ENCODE results near the gene KCTD20. TPM values are rescaled to one million over a fixed set of nuclear protein-coding genes. Genes with fewer than 3 reads are reported as not detected.

The KCTD20 gene
- total and polyA plus RNA-seq, 4 donors: 9.5 to 48.5 (median 32.2) TPM

DNA sequence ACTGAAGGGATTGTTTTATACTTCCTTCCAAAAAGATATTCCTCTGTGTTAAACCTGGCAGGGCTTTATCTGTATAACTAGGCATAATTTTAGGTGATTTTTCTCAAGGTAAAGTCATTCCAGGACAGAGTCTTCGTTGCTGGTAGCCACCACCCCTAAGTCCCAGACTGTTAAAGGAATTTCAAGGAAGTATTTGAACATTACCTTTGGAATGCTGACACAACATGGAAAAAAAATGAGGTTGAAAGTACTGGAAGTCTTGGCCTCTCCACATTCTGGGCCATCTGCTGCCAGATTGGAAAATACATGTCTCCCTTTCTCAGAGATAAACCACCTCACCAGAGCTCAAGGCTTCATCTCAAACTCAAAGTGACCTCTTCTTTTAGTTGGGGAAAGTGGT is 28.3 kb upstream of the KCTD20 start:
- H3K36me3 ChIP-seq (ENCODE audit: control insufficient read depth in 4 of 4, insufficient read depth in 3 of 4, low read depth in 1 of 4, low read length in 3 of 4): no peaks in the 10 kb centered on the region
- TF ChIP-seq, protein P1, sequence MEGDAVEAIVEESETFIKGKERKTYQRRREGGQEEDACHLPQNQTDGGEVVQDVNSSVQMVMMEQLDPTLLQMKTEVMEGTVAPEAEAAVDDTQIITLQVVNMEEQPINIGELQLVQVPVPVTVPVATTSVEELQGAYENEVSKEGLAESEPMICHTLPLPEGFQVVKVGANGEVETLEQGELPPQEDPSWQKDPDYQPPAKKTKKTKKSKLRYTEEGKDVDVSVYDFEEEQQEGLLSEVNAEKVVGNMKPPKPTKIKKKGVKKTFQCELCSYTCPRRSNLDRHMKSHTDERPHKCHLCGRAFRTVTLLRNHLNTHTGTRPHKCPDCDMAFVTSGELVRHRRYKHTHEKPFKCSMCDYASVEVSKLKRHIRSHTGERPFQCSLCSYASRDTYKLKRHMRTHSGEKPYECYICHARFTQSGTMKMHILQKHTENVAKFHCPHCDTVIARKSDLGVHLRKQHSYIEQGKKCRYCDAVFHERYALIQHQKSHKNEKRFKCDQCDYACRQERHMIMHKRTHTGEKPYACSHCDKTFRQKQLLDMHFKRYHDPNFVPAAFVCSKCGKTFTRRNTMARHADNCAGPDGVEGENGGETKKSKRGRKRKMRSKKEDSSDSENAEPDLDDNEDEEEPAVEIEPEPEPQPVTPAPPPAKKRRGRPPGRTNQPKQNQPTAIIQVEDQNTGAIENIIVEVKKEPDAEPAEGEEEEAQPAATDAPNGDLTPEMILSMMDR (IDR thresholded peaks at IDR 0.05; ENCODE audit: low read depth, low read length, missing input control): no peak
- TF ChIP-seq FOXA1 (IDR thresholded peaks at IDR 0.05): no peak
- TF ChIP-seq FOXA2 (IDR thresholded peaks at IDR 0.05): no peak
- no peak for DNase-seq (ENCODE audit: low spot score)

DNA sequence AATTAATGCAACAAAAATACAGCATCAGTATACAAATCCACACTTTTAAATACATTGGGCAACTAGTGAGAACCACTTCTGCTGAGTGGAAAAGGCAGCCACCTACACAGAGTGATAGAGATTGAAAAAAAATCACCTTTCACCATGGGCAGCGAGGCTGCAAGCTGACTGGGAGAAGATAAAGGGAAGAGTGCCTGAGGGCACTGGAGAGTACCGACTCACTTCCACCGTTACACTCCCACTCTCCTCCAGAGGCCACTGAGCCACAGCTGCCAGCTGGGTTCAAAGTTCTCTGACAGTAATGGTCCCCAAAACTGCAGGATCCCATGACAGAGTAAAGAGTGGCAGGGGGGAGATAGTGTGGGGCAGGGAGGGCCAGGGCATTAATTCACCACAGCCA is 24.2 kb upstream of the KCTD20 start:
- H3K27ac ChIP-seq (ENCODE audit: low read depth in 1 of 2, low read length in 2 of 2): no peak overlapping the region
- H3K36me3 ChIP-seq (ENCODE audit: control insufficient read depth in 4 of 4, insufficient read depth in 3 of 4, low read depth in 1 of 4, low read length in 3 of 4): no peaks in the 10 kb centered on the region
- 96% methylated on average over 3 of the region's 3 CpGs for WGBS
- TF ChIP-seq RXRA (IDR thresholded peaks at IDR 0.05): no peak
- TF ChIP-seq, protein P2, sequence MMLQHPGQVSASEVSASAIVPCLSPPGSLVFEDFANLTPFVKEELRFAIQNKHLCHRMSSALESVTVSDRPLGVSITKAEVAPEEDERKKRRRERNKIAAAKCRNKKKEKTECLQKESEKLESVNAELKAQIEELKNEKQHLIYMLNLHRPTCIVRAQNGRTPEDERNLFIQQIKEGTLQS (IDR thresholded peaks at IDR 0.05): no peak
- no peak for TF ChIP-seq JUND (IDR thresholded peaks at IDR 0.05)
- TF ChIP-seq FOXA1 (IDR thresholded peaks at IDR 0.05): no peak
- TF ChIP-seq, protein P3, sequence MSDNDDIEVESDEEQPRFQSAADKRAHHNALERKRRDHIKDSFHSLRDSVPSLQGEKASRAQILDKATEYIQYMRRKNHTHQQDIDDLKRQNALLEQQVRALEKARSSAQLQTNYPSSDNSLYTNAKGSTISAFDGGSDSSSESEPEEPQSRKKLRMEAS (IDR thresholded peaks at IDR 0.05): no peak
- TF ChIP-seq TAF1 (conservative IDR thresholded peaks at IDR 0.05): no peak
- TF ChIP-seq, protein P1 (IDR thresholded peaks at IDR 0.05; ENCODE audit: low read depth, low read length, missing input control): no peak
- TF ChIP-seq HNF4G (IDR thresholded peaks at IDR 0.05): no peak
- TF ChIP-seq EGR1 (IDR thresholded peaks at IDR 0.05; ENCODE audit: low read depth in 2 of 2): no peak
- TF ChIP-seq, protein P4, sequence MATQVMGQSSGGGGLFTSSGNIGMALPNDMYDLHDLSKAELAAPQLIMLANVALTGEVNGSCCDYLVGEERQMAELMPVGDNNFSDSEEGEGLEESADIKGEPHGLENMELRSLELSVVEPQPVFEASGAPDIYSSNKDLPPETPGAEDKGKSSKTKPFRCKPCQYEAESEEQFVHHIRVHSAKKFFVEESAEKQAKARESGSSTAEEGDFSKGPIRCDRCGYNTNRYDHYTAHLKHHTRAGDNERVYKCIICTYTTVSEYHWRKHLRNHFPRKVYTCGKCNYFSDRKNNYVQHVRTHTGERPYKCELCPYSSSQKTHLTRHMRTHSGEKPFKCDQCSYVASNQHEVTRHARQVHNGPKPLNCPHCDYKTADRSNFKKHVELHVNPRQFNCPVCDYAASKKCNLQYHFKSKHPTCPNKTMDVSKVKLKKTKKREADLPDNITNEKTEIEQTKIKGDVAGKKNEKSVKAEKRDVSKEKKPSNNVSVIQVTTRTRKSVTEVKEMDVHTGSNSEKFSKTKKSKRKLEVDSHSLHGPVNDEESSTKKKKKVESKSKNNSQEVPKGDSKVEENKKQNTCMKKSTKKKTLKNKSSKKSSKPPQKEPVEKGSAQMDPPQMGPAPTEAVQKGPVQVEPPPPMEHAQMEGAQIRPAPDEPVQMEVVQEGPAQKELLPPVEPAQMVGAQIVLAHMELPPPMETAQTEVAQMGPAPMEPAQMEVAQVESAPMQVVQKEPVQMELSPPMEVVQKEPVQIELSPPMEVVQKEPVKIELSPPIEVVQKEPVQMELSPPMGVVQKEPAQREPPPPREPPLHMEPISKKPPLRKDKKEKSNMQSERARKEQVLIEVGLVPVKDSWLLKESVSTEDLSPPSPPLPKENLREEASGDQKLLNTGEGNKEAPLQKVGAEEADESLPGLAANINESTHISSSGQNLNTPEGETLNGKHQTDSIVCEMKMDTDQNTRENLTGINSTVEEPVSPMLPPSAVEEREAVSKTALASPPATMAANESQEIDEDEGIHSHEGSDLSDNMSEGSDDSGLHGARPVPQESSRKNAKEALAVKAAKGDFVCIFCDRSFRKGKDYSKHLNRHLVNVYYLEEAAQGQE (IDR thresholded peaks at IDR 0.05): no peak
- TF ChIP-seq GABPA (IDR thresholded peaks at IDR 0.05 in 1 of 2, conservative IDR thresholded peaks at IDR 0.05 in 1 of 2): no peak
- H3K4me3 ChIP-seq (ENCODE audit: low read depth in 1 of 3, low read length in 3 of 3): no peak overlapping the region
- no peak overlapping the region for H3K9ac ChIP-seq (ENCODE audit: low read depth in 1 of 2, low read length in 2 of 2)
- no peaks in the 10 kb centered on the region for H3K9me3 ChIP-seq (ENCODE audit: control insufficient read depth in 4 of 4, low read length in 3 of 4)
- H3K4me1 ChIP-seq (ENCODE audit: control insufficient read depth in 4 of 4, insufficient read depth in 4 of 4, low read length in 3 of 4): peaks cover 0 to 15% (median under 1%) of the 10 kb centered on the region in 4 donors
- H3K27me3 ChIP-seq (ENCODE audit: control insufficient read depth in 4 of 4, insufficient read depth in 4 of 4, low read length in 3 of 4): no peaks in the 10 kb centered on the region
- no peak for DNase-seq (ENCODE audit: low spot score)

More for the DNA sequence above, 28.3 kb upstream of the KCTD20 start:
- H3K9ac ChIP-seq (ENCODE audit: low read depth in 1 of 2, low read length in 2 of 2): no peak overlapping the region
- peaks cover 0 to 9% (median 0%) of the 10 kb centered on the region in 4 donors for H3K4me1 ChIP-seq (ENCODE audit: control insufficient read depth in 4 of 4, insufficient read depth in 4 of 4, low read length in 3 of 4)
- no peak overlapping the region for H3K4me3 ChIP-seq (ENCODE audit: low read depth in 1 of 3, low read length in 3 of 3)
- WGBS: 41% methylated on average over 1 of the region's 1 CpG
- no peak overlapping the region for H3K27ac ChIP-seq (ENCODE audit: low read depth in 1 of 2, low read length in 2 of 2)
- H3K9me3 ChIP-seq (ENCODE audit: control insufficient read depth in 4 of 4, low read length in 3 of 4): no peaks in the 10 kb centered on the region
- no peaks in the 10 kb centered on the region for H3K27me3 ChIP-seq (ENCODE audit: control insufficient read depth in 4 of 4, insufficient read depth in 4 of 4, low read length in 3 of 4)

All from liver (tissue), 9 donors.